Body of pancreas (tissue), 4 donors: ENCODE data around the gene TIFAB.

ENCODE experiments used
- CTCF ChIP-seq, 7 experiments: fragments of 450-650 bp in 4 of 7; fragments of 200-600 bp in 3 of 7; sonication (generic) in 3 of 7; IDR thresholded peaks; one replicate each; pipeline ENCODE4 v1.5.1; 2016 to 2019; ENCODE audit warnings: antibody characterized with exemption in 7 of 7
- POLR2A ChIP-seq, 3 donors: fragments of 450-650 bp; IDR thresholded peaks; one replicate each; pipeline ENCODE4 v1.6.1; 2016; ENCODE audit warnings: antibody characterized with exemption in 3 of 3, mild to moderate bottlenecking in 2 of 3

DNA sequence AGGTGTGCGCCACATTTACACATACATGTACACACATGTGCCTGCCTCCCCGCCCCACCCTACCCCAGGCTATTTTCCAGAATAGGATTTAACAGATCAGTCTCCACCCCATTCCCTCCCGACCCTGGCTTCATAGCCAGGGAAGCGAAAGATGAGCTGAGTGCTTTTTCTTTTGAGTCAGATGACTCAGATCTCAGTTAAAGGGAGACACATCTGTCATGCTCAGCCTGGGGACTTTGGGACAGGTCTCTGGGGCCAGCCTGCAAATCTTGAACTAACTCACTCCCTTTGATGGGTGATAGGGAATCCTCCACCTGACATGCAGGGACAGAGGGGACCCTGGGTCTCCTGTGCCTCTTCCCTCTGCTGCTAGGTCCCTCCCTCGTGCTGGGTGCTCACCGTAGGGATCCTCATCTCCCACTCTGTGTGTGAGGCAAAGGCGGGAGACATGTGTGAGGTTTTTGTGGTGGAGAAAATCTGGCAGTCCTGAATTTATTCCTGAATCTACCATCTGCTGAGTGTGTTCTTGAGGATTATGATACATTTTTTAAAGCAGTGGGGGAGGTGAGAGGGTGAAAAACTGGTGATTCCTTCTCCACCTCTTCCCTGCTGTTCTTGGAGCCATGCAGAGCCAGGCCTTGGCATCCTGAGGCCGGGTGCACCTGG lies 46.0 kb upstream of the TIFAB start:
- TF ChIP-seq CTCF (IDR thresholded peaks at IDR 0.05) = no peak
- TF ChIP-seq POLR2A (IDR thresholded peaks at IDR 0.05) = no peak
